Endothelial cell of umbilical vein (primary cell): ENCODE measurements around the gene GBX2.

ENCODE experiments used
- CTCF ChIP-seq, 2 donors: IDR thresholded peaks; 1 replicate in 1 of 2; 2 replicates in 1 of 2; pipeline ENCODE4 v1.5.1; 2011; ENCODE audit warnings: low read length in 2 of 2, mild to moderate bottlenecking in 2 of 2, moderate library complexity in 2 of 2, control low read depth in 1 of 2, inconsistent platforms in 1 of 2, low read depth in 1 of 2; ENCODE audit not compliant: insufficient read depth in 1 of 2; ENCODE audit errors: extremely low read depth in 1 of 2
- EZH2 ChIP-seq: IDR thresholded peaks from 2 replicates; pipeline ENCODE4 v1.6.1; 2012; ENCODE audit warnings: borderline replicate concordance, low read depth, mild to moderate bottlenecking, moderate library complexity, low read length, inconsistent platforms; ENCODE audit not compliant: severe bottlenecking
- FOS ChIP-seq: IDR thresholded peaks from 2 replicates; pipeline ENCODE4 v1.6.1; 2011; ENCODE audit warnings: mild to moderate bottlenecking, low read length, moderate library complexity, borderline replicate concordance; ENCODE audit not compliant: insufficient read depth
- MAX ChIP-seq: IDR thresholded peaks from 2 replicates; pipeline ENCODE4 v1.6.1; 2011; ENCODE audit not compliant: insufficient read depth, insufficient read length
- MYC ChIP-seq: IDR thresholded peaks from one replicate; pipeline ENCODE4 v1.6.1; 2011; ENCODE audit warnings: mild to moderate bottlenecking, low read depth, low read length
- POLR2A ChIP-seq: IDR thresholded peaks from 2 replicates; pipeline ENCODE4 v1.6.1; 2012; ENCODE audit warnings: low read depth, mild to moderate bottlenecking, control low read depth, low read length
- POLR2AphosphoS5 ChIP-seq: IDR thresholded peaks from 2 replicates; pipeline ENCODE4 v1.6.1; 2012; ENCODE audit warnings: low read depth, mild to moderate bottlenecking, control low read depth, low read length, moderate library complexity; ENCODE audit not compliant: insufficient read depth

DNA sequence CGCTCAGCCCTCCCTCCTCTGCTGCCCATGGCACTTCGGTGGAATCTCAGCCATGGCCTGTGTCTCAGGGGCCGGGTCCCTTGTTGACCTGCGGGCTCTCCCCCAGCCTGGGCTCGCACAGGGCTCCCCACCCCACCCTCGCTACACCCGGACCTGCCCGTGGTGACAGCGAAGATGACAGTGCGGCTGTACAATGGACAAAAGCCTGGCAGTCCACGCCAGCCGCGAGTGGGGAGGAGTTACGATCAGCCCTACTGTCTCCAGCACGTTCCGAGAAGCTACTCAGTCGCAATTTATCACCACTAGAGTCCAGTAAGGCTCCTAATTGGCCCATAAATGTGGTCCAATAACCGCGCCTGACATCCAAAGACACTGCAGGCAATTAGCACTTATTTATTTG lies 31.6 kb downstream of the GBX2 start:
- TF ChIP-seq POLR2A = no peak
- TF ChIP-seq MAX = no peak
- no peak for TF ChIP-seq CTCF (IDR thresholded peaks at IDR 0.05; ENCODE audit: extremely low read depth in 1 of 2, insufficient read depth in 1 of 2, low read depth in 1 of 2, low read length in 2 of 2)
- TF ChIP-seq MYC = no peak
- no peak for TF ChIP-seq POLR2AphosphoS5
- TF ChIP-seq EZH2 = no peak
- no peak for TF ChIP-seq FOS
